Breast epithelium (tissue), 3 donors: ENCODE measurements around the gene LTV1.

Source experiments
- CTCF ChIP-seq, 3 donors: fragments of 450-650 bp; IDR thresholded peaks; one replicate each; pipeline ENCODE4 v1.5.1; 2016 to 2017; ENCODE audit warnings: antibody characterized with exemption in 3 of 3, mild to moderate bottlenecking in 3 of 3, moderate library complexity in 3 of 3
- POLR2A ChIP-seq: fragments of 450-650 bp; IDR thresholded peaks from one replicate; pipeline ENCODE4 v1.6.1; 2016; ENCODE audit warnings: antibody characterized with exemption, mild to moderate bottlenecking, moderate library complexity

DNA sequence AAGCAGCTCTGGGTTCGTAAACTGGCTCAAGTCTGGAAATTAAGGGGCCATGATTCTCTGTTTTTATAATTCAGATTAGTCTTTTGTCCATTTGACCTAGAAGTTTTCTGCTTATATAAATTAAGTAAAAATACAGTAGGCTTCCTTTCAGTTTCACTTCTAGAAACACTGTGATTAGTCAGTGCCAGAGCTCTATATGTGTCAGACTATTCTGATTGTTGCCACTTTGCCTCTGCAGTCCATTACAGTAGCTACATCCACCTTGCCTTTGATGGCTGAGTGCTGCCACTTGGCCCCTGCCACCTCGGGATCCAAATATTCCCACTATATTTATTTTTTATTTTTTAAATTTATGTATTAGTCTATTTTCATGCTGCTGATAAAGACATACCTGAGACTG lies 29.1 kb downstream of the LTV1 start:
- TF ChIP-seq POLR2A = no peak
- TF ChIP-seq CTCF (IDR thresholded peaks at IDR 0.05) = no peak
